Gastroesophageal sphincter (tissue), 3 donors: ENCODE measurements around the gene CRYBG1.

Experiments used
- CTCF ChIP-seq, 4 experiments: fragments of 200-600 bp in 2 of 4; fragments of 450-650 bp in 2 of 4; sonication (generic) in 1 of 4; IDR thresholded peaks; one replicate each; pipeline ENCODE4 v1.5.1; 2017 to 2019; ENCODE audit warnings: antibody characterized with exemption in 4 of 4, mild to moderate bottlenecking in 2 of 4, moderate library complexity in 2 of 4
- EP300 ChIP-seq: sonication (generic); formaldehyde crosslinking; IDR thresholded peaks from one replicate; pipeline ENCODE4 v1.6.1; 2017; ENCODE audit warnings: antibody characterized with exemption, mild to moderate bottlenecking
- POLR2A ChIP-seq, 2 donors: fragments of 450-650 bp; IDR thresholded peaks; one replicate each; pipeline ENCODE4 v1.6.1; 2017; ENCODE audit warnings: antibody characterized with exemption in 2 of 2, mild to moderate bottlenecking in 2 of 2, moderate library complexity in 1 of 2
- POLR2AphosphoS5 ChIP-seq: sonication (generic); formaldehyde crosslinking; IDR thresholded peaks from one replicate; pipeline ENCODE4 v1.6.1; 2017; ENCODE audit warnings: antibody characterized with exemption

- TF ChIP-seq CTCF (IDR thresholded peaks at IDR 0.05) (peak in 3 of 4 experiments; percentile 34 to 68 (median 41)), POLR2A (IDR thresholded peaks at IDR 0.05) (no peak), POLR2AphosphoS5 (no peak), EP300 (no peak)
Observed at GRCh38 chr6:106334646-106335448, 25.7 kb upstream of the CRYBG1 start.
